ENCODE data around the gene CACNA1B.
"Not testable (repeated sequence)": the region's sequence is repeated elsewhere in the genome, so short reads cannot be mapped to it uniquely, and the experiment has no call there.

CACNA1B gene

GRCh38 chr9:138019514-138019913 is 141.9 kb downstream of the CACNA1B start:
- not testable (repeated sequence) for DNase-seq

- no peak for DNase-seq
Measured at GRCh38 chr9:138020120-138020794, 142.7 kb downstream of the CACNA1B start.

- no peak for DNase-seq
Measured at GRCh38 chr9:138020795-138021182, 143.2 kb downstream of the CACNA1B start.

GRCh38 chr9:138021251-138022056 is 143.9 kb downstream of the CACNA1B start:
- DNase-seq: no peak

- DNase-seq: no peak
Measured at GRCh38 chr9:138022121-138022741, 144.6 kb downstream of the CACNA1B start.

- DNase-seq: no peak
Measured at GRCh38 chr9:138022756-138023393, 145.3 kb downstream of the CACNA1B start.

GRCh38 chr9:138023394-138024124 is 146.0 kb downstream of the CACNA1B start:
- DNase-seq: no peak

GRCh38 chr9:138024131-138024530 is 146.5 kb downstream of the CACNA1B start:
- no peak for DNase-seq

- no peak for DNase-seq
Measured at GRCh38 chr9:138024831-138025291, 147.3 kb downstream of the CACNA1B start.

GRCh38 chr9:138025417-138025816 is 147.8 kb downstream of the CACNA1B start:
- no peak for DNase-seq

GRCh38 chr9:138025908-138026307 is 148.3 kb downstream of the CACNA1B start:
- DNase-seq: no peak

GRCh38 chr9:138028596-138028995 is 151.0 kb downstream of the CACNA1B start:
- no peak for DNase-seq

- no peak for DNase-seq
Measured at GRCh38 chr9:138031186-138031585, 153.6 kb downstream of the CACNA1B start.

- DNase-seq: no peak
Measured at GRCh38 chr9:138033950-138034349, 156.4 kb downstream of the CACNA1B start.

GRCh38 chr9:138037140-138037539 is 159.6 kb downstream of the CACNA1B start:
- no peak for DNase-seq

GRCh38 chr9:138038244-138038671 is 160.7 kb downstream of the CACNA1B start:
- DNase-seq: no peak

GRCh38 chr9:138040446-138041430 is 163.2 kb downstream of the CACNA1B start:
- no peak for DNase-seq

GRCh38 chr9:138042146-138042545 is 164.6 kb downstream of the CACNA1B start:
- DNase-seq: no peak

GRCh38 chr9:138042640-138043039 is 165.1 kb downstream of the CACNA1B start:
- DNase-seq: no peak

GRCh38 chr9:138043061-138043410 is 165.5 kb downstream of the CACNA1B start:
- DNase-seq: no peak

Measured in hippocampal formation (tissue), 2 donors.